GM21529 (cell line): ENCODE measurements around the gene METRN.
"Not testable (repeated sequence)": the region's sequence is repeated elsewhere in the genome, so short reads cannot be mapped to it uniquely, and the experiment has no call there.

Experiments used
- ATAC-seq: cut with Tn5 transposase; IDR thresholded peaks from one replicate; pipeline ENCODE4 v1.9.1; 2021; ENCODE audit not compliant: unreplicated experiment

The METRN gene

DNA sequence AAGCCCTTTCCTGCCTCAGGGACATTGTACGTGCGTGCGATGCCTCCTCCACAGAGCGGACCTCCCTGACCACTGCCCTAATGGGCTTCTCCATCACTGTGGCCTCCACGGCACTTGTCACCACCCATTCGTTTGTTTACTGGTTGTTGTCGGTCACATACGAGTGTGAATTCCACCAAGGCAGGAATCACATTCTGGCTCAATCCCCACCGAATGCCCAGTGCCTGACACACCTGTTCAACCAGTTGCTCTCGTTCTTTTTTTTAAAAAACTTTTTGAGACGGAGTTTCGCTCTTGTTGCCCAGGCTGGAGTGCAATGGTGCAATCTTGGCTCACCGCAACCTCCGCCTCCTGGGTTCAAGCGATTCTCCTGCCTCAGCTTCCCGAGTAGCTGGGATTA lies 23.7 kb upstream of the METRN start:
- ATAC-seq, result not testable (repeated sequence)

DNA sequence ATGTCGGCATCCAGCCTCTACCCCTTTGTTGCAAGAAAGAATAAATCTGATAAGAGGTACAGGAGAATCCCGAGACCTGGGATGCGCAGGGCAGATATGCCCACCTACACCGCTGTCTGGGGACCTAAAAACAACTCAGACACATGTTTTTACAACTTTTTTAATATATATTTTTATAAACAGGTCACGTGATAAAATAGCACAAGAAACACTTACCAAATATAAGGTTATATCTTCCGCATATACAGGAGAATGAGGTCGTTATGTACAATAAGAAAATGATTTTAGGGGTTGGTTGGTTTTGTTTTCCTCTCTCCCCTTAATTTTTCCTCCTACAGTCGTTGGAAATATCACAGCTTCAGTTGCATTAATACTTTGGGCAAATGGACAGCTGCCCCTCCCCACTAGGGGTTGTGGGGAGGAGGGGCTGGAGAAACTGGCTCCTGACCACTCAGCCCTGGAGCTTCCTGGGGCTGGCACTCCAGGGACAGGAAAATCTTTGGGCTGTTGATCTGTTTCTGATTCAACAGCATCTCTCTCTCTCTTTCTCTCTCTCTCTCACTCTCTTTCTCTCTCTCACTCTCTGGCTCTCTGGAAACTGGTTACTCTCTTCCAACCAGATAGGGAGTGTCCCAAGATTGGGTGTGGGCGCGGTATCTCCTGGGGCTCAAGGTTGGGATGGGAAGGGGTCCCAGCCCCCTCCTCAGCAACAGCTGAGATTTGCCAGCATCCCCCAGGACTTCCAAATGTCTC lies 22.4 kb upstream of the METRN start:
- no peak for ATAC-seq

DNA sequence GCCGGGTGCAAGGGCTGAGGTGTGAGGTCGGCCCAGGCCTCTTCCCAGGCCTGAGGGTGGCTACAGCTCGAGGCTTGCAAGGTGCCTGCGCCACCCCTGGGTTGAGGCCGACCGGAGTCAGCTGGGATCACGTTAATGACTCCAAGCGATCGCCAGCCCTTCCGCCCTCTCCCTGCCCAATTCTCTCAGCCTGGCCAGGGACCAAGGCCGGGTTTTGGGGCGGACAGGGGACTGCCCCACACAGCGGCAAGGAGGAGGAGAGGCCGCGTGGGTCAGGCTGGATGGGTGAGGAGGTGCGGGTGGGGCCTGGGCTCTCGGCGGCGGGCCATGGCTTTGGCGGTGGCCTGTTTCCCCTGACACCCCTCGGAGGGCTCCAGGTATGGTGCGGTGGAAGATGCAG lies 21.6 kb upstream of the METRN start:
- no peak for ATAC-seq

DNA sequence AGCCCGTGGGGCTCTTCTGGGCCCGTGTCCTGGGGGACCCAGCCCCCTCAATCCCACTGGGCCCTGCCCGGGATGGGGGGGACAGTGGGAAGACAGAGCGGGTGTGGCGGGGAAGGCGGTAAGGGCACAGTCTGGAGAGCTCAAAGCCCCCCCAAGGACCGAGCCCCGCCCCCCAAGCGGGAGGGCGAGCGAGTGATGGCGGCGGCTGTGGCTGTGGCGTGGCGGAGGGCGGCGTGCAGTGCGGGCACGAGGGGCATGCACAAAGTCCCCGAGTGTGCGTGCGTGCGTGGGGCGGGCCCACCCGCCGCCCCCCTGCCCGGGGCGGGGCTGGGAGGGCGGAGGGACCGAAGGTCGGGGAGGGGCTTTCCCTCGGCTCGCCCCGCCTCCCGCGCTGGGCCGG lies 21.2 kb upstream of the METRN start:
- ATAC-seq, result no peak

DNA sequence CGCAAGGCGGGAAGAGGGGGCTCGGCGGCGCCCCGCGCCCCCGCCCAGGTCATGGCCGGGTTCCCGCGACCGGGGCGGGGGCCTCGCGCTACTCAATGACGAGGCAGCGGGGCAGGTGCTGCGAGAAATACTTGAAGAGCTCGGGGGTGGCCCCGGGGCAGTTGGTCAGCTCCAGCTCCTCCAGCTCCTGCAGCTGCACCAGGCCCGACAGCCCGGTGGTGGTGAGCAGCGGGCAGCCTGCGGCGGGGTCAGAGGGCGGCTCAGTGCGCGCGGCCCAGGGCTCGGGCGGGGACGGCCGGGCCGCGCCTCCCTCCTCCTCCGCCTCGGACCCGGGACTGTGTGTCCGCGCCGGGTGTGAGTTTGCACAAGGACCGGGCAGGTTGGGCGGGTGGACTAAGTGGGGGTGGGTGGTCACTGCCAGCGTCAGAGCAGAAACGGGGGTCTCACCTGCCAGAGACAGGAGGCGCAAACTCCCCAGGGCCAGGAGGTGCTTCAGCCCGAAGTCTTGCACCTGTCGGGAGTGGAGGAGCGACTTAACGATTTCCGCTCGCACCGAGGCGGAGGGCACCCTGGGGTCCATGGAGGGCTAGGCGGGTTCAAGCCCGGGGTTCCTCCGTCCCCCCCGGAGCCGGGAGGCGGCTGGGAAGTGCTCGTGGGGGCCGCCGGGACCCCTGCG lies 20.6 kb upstream of the METRN start:
- ATAC-seq, result no peak

DNA sequence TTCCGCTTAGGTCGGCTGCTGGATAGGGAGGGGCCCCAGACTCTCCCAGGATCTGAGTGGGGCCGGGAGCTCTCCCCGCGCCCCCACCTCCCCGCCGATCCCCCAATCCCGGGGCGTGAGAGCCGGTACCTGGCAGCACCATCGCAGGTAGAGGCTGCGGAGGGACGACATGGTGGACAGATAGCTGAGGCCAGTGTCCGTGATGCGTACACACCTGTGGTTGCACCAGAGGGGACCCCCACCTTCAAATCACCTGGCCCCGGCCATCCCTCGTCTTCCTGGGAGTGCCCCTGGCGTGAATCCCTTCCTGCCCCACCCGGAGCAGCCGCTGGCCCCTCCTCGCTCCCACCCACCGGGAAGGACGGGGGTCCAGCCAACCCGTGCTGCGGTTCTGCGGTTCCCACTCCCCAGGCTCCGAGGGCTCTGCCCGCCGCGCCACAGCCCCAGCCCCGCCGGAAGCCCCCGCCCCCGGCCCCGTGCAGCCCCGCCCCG lies 20.0 kb upstream of the METRN start:
- ATAC-seq, result no peak

DNA sequence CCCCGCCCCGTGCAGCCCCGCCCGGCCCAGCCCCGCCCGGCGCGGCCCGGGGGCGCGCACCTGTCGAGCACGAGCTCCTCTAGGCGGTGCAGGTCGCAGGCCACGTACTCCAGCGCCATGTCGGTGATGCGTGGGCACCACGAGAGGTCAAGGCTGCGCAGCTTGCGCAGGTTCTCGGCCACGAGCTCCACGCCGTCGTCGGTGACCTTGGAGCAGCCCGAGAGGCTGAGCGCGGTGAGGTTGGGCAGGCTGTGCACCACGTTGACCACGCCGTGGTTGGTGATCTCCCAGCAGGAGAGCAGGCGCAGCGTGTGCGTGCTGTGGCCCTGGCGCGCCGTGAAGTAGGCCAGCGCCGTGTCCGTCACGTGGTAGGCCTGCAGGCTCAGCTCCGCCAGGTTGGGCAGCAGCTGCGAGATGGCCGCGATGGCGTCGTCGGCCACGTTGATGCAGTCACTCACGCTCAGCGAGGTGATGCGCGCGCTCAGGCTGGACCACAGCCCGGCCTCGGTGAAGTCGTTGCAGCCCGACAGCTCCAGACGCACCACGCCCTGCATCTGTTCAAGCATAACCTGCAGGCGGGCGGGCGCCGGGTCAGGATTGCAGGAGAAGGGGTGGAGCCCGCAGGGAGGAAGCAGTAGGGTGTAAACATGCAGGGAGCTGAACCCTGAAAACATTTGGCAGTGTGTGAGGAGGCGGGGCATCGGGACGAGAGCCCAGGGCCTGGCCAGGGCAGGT lies 19.4 kb upstream of the METRN start:
- no peak for ATAC-seq

DNA sequence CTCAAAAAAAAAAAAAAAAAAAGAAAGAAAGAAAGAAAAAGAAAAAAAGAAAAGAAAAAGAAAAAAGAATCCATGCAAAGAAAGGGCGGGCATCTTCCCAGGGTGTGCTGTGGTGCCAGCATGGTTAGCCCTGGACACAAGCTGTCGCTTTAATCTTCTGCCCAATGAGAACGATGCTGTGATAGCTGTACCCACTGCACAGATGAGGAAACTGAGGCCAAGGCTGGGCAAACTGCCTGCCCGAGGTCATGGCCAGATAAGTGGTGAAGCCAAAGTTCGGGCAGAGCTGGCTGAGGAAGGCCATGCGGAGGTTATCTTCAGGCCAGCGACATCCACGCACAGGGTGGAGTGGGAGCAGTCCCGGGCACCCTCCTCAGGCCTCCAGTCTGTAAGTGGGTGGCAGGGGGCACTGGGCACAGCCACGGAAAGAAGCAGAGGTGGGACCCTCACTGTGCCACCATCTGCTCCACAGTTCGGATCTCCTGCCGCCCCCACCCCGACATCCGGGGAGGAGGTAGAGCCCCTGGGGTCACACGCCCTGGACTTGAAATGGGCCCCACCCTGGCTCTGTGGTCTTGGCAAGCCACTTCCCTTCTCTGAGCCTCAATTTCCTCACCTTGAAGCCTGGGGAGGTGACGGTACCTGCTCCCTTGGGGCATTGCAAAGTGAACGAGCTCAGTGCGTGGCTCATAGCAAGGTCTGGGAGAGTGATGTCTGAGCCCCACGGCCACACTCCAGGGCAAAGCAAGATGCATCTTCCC lies 15.8 kb upstream of the METRN start:
- ATAC-seq, result no peak

DNA sequence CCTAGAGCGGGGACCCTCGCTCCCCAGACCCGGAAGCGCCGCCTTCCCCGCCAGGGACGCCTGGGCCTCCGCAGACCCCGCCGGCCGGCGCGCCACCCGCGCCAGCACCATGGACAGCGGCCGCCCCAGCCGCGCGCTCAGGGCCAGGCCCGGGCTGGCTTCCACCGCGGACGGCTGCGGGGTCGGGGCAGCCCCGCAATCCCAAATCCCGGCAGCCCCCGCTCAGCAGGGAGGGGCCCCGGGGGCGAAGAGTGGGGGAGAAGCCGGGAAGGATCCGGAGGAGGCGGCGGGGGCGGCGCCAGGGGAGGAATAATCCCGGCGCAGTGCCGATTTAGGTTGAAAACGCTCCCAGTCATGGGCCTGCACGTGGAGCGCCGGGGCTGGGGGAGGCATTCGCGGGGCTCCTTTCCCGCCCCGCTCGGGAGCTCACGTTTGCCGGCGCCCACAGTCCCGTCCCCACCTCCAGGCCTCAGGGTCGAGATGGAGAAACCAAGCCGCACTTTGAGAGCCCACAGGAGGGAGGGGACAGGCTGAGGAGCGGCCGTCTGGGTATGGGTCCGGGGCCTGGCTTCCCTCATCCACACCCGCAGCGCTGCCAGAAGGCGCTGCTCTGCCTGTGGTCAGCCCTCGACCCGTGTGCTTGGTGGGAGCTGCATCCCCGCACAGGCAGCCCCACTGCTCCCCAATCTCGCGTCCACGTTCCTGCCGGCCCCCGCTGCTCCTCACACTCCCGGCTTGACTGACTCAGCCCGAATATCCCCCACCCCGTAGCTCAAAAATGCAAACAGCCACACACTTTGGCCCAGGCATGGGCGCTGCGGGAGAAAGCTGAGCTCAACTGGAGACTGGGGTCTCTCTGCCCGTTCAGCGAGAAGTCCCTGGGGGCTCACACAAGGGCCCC lies 14.0 kb upstream of the METRN start:
- no peak for ATAC-seq

DNA sequence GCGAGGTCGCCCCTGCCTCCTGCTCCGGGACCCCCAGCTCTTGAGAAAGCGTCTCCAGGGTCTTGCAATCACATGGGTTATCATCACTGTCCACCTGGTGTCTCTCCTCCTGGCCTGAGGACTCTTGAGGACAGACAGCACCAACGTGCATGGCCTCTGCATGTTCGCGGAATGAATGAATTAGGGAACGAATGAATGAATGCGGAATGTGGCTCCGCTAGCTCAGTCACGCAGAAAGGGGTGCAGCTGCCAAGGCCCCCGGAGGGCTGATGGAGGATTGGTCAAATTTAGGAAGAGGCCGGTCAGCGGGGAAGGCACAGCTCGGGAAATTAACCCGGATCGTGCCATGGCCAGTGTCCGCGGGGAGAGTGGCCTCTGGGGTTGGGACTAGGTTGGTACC lies 12.6 kb upstream of the METRN start:
- ATAC-seq, result no peak

DNA sequence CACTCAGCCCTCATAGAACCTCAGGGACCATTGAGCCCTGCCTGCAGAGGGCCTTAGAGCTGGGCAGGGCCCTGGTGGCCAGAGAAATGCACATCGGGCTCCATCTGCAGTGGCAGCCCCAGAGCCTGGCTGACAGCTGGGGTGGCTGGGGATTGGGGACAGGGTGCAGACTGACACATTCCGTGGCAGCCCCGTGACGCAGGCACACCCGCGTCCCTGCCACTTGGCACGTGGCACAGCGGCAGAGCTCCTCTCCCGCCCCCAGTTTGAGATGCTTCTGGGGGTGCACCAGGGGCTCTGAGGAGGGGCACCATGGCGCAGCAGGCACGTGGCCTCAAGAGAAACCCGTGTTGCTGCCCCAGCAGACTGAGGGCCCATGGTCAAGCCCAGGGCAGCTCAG lies 11.5 kb upstream of the METRN start:
- ATAC-seq, result no peak

DNA sequence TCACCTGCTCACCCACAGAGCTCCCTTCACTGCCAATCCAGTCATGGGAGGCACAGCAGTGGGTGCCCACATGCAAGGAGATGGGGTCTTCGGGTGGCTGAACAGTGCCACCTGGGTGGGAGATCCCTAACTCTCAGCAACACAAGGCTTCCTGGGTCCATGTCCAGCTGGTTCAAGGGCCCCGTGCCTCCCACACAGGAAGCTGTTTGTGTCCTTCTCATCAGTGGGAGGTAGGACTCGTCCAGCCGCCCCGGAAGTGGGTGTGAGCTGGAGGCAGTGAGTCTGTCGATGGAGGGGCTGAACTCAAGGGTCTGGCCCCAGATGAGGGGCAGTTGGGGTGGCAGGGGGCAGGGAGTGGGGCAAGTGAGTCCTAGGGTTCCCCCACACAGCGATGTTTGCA lies 10.9 kb upstream of the METRN start:
- no peak for ATAC-seq

DNA sequence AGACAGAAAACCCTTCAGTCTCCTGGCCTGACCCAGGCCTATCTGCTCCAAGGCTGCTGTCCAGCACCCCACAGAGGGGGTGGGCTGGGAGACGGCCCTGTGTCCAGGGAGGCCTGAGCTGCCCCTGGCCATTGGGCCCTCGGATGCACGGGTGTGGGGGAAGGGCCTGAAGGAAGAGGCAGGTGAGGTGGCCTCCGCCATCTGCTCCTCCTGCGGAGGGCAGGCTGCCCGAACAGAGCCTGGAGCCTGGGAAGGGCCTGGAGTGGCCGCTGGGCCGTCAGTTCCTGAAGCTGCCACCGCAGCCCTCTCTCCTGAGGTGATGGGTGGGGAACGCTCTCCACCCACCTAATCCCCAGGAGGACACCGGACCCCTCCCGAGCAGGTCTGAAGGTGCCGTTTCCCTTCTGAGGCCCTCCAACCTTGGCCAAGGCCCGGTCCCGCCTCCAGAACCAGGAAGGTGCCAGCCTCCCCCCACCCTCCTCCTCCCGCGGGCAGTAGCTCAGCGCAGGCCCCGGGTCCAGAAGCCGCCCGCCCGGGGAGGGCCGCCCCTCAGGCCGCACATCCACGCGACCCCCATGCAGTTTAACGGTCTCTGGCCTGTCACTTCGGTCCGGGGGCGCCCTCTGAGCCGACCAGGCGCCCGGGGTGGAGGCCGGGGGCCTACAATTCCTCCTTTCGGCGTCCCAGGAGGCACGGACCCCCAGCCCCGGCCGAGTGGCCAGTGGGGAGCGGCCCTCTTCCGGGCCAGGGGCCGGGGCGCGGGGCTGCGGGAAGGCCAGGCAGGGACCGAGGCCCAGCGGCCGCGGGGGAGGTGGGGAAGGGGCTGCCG lies 10.2 kb upstream of the METRN start:
- no peak for ATAC-seq

DNA sequence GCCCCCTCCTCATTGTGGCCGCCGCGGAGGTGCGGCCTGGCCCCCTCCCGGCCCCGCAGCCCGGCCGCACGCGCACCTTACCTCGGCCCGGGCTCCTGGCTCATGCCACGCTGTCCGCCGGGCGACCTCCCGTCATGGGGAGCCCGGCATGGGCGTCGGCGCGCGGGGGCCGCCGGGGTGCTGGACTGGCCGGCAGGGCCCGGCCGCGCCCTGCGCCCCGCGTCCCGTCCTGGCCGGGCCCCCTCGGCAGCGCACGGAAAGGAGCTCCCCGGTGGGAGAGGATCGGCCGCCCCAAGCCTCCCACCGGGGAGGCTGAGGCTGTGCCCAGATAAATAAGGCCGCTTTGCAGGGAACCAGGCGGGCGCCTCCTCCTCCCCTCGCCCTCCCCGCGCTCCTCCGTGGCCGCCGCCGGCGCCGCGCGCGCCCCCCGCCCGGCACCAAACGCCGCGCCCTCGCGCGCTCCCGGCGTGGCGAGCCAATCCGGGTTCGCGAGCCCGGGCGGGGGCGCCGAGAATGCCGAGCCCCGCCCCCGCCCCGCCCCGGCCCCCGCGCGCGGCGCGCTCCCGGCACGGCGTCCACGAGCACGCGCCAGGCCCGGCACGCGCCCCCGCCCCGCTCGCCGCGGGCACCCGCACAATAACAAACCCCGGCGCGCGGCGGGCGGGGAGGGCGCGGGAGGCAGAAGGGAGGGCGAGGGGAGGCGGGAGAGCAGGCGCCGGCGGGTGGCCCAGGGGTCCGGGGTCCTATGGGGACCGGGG lies 9.3 kb upstream of the METRN start, which contains the start of gene FBXL16:
FBXL16 (minus strand) TSS at position 371 of the 758 bp plus-strand sequence. CDS start 8,396 bp downstream, outside the sequence.
- no peak for ATAC-seq

DNA sequence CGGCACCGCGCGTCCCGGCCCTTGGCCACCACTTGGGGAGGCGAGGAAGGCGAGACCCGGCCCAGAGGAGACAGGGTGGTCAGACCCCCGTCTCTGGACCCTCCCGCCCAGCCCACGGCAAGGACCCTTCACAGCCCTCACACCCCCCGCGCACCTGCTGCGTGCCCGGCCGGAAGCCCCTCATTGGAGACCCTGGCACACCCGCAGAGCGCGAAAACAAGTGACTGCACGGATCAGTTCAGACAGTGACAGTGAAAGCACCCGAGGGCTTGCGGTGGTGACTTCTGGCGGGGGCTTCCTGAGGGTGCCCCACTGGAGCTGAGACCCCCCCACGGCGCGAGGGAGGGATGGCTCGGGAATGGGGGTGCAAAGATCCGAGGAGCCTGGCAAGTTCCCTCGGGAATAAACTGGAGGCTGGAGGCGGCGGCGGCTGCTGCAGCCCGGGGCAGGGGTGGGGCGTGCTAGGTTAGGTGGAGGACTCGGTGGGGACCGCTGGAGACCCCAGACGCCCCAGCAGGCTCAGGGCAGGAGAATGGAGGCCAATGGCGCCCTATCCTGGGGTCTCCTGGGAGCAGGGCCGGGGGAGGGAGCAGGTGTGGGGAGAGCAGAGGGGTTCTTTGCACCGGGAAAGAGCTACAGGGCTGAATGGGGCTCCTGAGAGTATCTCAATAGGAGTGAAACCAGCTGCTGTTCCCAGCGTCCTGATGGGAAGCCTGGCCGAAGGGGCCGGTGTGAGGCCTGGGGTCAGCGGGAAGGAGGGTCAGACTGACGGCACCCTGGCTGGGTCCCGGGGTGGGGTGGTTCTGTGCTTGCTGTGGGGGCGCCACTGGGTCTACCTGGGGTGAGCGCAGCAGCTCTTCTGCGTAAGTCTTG lies 8.5 kb upstream of the METRN start:
- ATAC-seq, result no peak

DNA sequence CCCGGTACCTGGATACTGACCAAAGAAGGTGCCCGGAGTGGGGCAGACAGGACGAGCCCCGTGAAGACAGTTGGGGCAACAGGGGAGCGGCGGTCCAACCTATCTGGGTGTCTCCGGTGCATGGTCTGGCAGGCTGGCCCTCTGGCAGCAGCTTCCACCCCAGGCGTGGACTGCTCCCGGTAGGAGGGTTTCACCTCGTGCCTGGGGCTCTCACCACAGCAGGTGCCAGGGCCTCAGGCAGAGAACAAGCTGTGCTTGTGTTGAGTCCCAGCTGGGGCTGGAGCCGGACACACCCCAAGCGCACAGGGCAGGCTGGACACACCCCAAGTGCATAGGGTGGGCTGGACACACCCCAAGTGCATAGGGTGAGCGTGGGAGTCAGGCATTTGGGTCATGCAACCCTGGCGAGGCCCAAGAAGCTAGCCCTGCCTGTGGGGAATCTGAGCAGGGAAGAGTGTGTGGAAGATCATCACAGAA lies 7.8 kb upstream of the METRN start:
- no peak for ATAC-seq

DNA sequence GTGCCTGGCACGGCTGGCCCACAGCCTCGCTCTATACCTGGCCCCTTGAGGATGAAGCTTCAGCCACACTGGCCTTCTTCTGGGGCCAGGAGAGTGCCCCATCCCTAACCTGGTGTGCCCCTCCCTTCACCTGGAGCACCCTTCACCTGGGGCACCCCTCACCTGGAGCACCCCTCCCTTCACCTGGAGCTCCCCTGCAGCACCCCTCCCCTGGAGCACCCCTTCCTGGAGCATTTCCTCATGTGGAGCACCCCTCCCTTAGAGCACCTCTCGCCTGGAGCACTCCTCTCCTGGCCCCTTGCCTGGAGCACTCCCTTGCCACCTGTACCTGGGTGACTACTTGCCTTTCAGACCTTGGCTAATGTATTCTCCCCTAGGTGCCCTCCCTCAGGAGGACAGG lies 6.9 kb upstream of the METRN start:
- no peak for ATAC-seq
